LNCAP (cell line): ENCODE data around the gene TYRP1.

Source experiments
- CTCF ChIP-seq: fragments of 450-650 bp; IDR thresholded peaks from 2 replicates; pipeline ENCODE4 v1.5.1; 2017; ENCODE audit warnings: mild to moderate bottlenecking

Gene TYRP1

GRCh38 chr9:12698986-12699385 lies 5.8 kb downstream of the TYRP1 start:
- TF ChIP-seq CTCF, result no peak

GRCh38 chr9:12699529-12699928 lies 6.3 kb downstream of the TYRP1 start:
- TF ChIP-seq CTCF, result no peak; the same call in 1 of the 2 replicates

GRCh38 chr9:12701126-12701525 lies 7.9 kb downstream of the TYRP1 start:
- TF ChIP-seq CTCF, result no peak

- peak; percentile 89 for TF ChIP-seq CTCF
Measured at GRCh38 chr9:12702160-12702758, 9.1 kb downstream of the TYRP1 start.

GRCh38 chr9:12703996-12704395 lies 10.8 kb downstream of the TYRP1 start:
- TF ChIP-seq CTCF, result no peak

- TF ChIP-seq CTCF, result no peak
Measured at GRCh38 chr9:12705738-12706391, 12.7 kb downstream of the TYRP1 start.

GRCh38 chr9:12708562-12709298 lies 15.5 kb downstream of the TYRP1 start:
- TF ChIP-seq CTCF, result no peak
